ENCODE measurements around the gene MRPL48. TPM values are rescaled to one million over a fixed set of nuclear protein-coding genes. Genes with fewer than 3 reads are reported as not detected.

MRPL48 gene
- total and polyA plus RNA-seq, 10 of the 15 experiments (the other 5 are each of a cell fraction or from before 2014, with no cell fraction given) = 46.7 to 159 (median 83.4) TPM

- Histone ChIP-seq H3K4me3 (no peak overlapping the region), H3K79me2 (ENCODE audit: control insufficient read depth, insufficient read depth, low read length) (no peaks in the 10 kb centered on the region), H4K20me1 (ENCODE audit: control insufficient read depth, insufficient read depth) (no peaks in the 10 kb centered on the region), H2AFZ (ENCODE audit: control insufficient read depth, low read depth, low read length) (no peak overlapping the region), H3K4me2 (ENCODE audit: control insufficient read depth, insufficient read depth) (no peak overlapping the region), H3K9me3 (replicated peaks; ENCODE audit: control insufficient read depth, insufficient read depth, low read length) (no peaks in the 10 kb centered on the region), H3K9ac (ENCODE audit: control insufficient read depth, insufficient read depth, low read length) (no peak overlapping the region), H3K27me3 (replicated peaks in 1 of 2; ENCODE audit: control insufficient read depth in 2 of 2, insufficient read depth in 2 of 2, low read length in 1 of 2) (no peaks in the 10 kb centered on the region), H3K36me3 (ENCODE audit: control insufficient read depth in 2 of 2, insufficient read depth in 2 of 2, low read length in 1 of 2) (no peaks in the 10 kb centered on the region), H3K27ac (ENCODE audit: control insufficient read depth, insufficient read depth) (no peak overlapping the region), H3K4me1 (ENCODE audit: control insufficient read depth, insufficient read depth, low read length) (no peaks in the 10 kb centered on the region)
- TF ChIP-seq ATF3 (IDR thresholded peaks at IDR 0.05; ENCODE audit: borderline replicate concordance, extremely low read depth, low read depth, low read length) (no peak), CREB1 (IDR thresholded peaks at IDR 0.05; ENCODE audit: low read depth) (no peak), ZNF274 (IDR thresholded peaks at IDR 0.05; ENCODE audit: insufficient read depth, insufficient read length) (no peak), TAF1 (IDR thresholded peaks at IDR 0.05; ENCODE audit: borderline replicate concordance, low read depth, low read length) (no peak), JUNB (IDR thresholded peaks at IDR 0.05) (no peak), POLR2AphosphoS2 (IDR thresholded peaks at IDR 0.05; ENCODE audit: low read depth, low read length) (no peak), ELK1 (IDR thresholded peaks at IDR 0.05; ENCODE audit: low read depth, low read length) (no peak), SIN3A (IDR thresholded peaks at IDR 0.05; ENCODE audit: low read depth, low read length) (no peak), SIX5 (IDR thresholded peaks at IDR 0.05; ENCODE audit: low read depth, low read length, severe bottlenecking) (no peak), E2F4 (IDR thresholded peaks at IDR 0.05; ENCODE audit: low read depth, low read length) (no peak), CREM (IDR thresholded peaks at IDR 0.05; ENCODE audit: low read depth) (no peak), IRF5 (IDR thresholded peaks at IDR 0.05; ENCODE audit: borderline replicate concordance) (no peak), ZNF207 (IDR thresholded peaks at IDR 0.05; ENCODE audit: borderline replicate concordance) (no peak), NFIC (IDR thresholded peaks at IDR 0.05; ENCODE audit: low read depth, low read length) (no peak), CEBPZ (IDR thresholded peaks at IDR 0.05; ENCODE audit: low read depth, low read length) (no peak)
- DNase-seq (ENCODE audit: low read depth, low spot score) (no peak), ATAC-seq (no peak), FAIRE-seq (no peak)
- WGBS (ENCODE audit: insufficient coverage, insufficient replicate concordance, low lambda C conversion rate, missing lambda C conversion rate) = 67% methylated on average over 3 of the region's 3 CpGs
- ChIA-PET POLR2A (no interaction called here), SMC1A (ENCODE audit: uncharacterized antibody, unreplicated experiment) (no interaction called here), RAD21 (ENCODE audit: unreplicated experiment) (no interaction called here), CTCF (no interaction called here)
- BruUV-seq (replicated peaks) = no TSS peak
- intact Hi-C loops (cut with micrococcal nuclease; ENCODE audit: unreplicated experiment) (no loop called here), in situ Hi-C loops (cut with MboI) (no loop called here)
Measured at GRCh38 chr11:73851046-73851764, 63.5 kb downstream of the MRPL48 start.
